22Rv1 (cell line): Measurements from ENCODE around the gene ZNF362.

Experiments
- CTCF ChIP-seq: fragments of 450-650 bp; IDR thresholded peaks from 2 replicates; pipeline ENCODE4 v1.5.1; 2017; ENCODE audit warnings: mild to moderate bottlenecking
- ZFX ChIP-seq: fragments of 450-650 bp; IDR thresholded peaks from 2 replicates; pipeline ENCODE4 v1.6.1; 2017; ENCODE audit warnings: antibody characterized with exemption, borderline replicate concordance

GRCh38 chr1:33326785-33327184 lies 70.5 kb downstream of the ZNF362 start:
- no peak for TF ChIP-seq CTCF
- no peak for TF ChIP-seq ZFX
